ENCODE measurements around the gene CRIM1. TPM values are rescaled to one million over a fixed set of nuclear protein-coding genes. Genes with fewer than 3 reads are reported as not detected.

Gene CRIM1
- total RNA-seq, 2 donors from 2014 or later: 26.7 to 26.9 TPM

DNA sequence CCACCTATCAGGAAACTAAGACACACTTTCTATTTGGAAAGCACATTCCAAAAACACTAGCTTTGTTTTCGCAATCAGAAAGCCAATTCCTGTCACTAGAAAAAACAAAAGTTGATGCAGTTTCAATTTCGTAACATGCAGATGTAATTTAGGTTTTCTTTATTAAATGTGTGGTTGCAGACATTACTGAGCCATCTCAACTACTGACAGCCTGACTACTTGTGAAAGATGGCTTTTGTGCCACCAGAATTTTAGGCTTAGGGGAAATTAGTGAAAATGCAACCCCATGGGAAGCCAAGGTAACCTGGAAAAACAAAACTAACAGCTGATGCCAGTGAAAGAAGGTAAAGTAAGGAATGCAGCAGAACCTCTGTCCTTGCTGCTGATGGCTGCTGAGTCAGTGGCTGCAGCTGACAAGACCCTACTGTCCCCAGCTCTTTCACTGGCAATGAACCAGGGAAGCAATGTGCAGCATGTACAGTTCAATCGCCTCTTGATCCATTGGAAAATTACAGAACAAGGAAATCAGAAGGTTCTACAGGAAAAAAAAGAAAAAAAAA is 207.5 kb downstream of the CRIM1 start:
- no peak for DNase-seq
- Histone ChIP-seq H3K27me3 (ENCODE audit: control insufficient read depth, insufficient read depth, low read length, poor library complexity, severe bottlenecking) (no peaks in the 10 kb centered on the region), H3K36me3 (ENCODE audit: control insufficient read depth, insufficient read depth, low read length) (peaks cover 39% of the 10 kb centered on the region), H3K27ac (ENCODE audit: low read depth, low read length) (no peak overlapping the region), H3K9ac (ENCODE audit: extremely low read depth, low read length, poor library complexity, severe bottlenecking) (no peak overlapping the region), H3K9me3 (ENCODE audit: control insufficient read depth, low read length) (no peaks in the 10 kb centered on the region), H3K4me1 (ENCODE audit: control insufficient read depth, insufficient read depth, low read length) (no peaks in the 10 kb centered on the region), H3K4me3 (ENCODE audit: low read length) (no peak overlapping the region)
- Mint-ChIP-seq H3K36me3 (ENCODE audit: low read depth) (peaks cover 38% of the 10 kb centered on the region), H3K4me1 (peaks cover 35% of the 10 kb centered on the region), H3K9me3 (no peaks in the 10 kb centered on the region), H3K27ac (no peak overlapping the region), H3K27me3 (ENCODE audit: insufficient read depth) (no peaks in the 10 kb centered on the region), H3K4me3 (no peak overlapping the region)
- 87 to 93% methylated on average over 3 of the region's 3 CpGs for WGBS, 2 experiments (ENCODE audit: insufficient coverage in 1 of 2, insufficient read length in 1 of 2)
- TF ChIP-seq, protein P1, sequence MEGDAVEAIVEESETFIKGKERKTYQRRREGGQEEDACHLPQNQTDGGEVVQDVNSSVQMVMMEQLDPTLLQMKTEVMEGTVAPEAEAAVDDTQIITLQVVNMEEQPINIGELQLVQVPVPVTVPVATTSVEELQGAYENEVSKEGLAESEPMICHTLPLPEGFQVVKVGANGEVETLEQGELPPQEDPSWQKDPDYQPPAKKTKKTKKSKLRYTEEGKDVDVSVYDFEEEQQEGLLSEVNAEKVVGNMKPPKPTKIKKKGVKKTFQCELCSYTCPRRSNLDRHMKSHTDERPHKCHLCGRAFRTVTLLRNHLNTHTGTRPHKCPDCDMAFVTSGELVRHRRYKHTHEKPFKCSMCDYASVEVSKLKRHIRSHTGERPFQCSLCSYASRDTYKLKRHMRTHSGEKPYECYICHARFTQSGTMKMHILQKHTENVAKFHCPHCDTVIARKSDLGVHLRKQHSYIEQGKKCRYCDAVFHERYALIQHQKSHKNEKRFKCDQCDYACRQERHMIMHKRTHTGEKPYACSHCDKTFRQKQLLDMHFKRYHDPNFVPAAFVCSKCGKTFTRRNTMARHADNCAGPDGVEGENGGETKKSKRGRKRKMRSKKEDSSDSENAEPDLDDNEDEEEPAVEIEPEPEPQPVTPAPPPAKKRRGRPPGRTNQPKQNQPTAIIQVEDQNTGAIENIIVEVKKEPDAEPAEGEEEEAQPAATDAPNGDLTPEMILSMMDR (conservative IDR thresholded peaks at IDR 0.05): no peak

DNA sequence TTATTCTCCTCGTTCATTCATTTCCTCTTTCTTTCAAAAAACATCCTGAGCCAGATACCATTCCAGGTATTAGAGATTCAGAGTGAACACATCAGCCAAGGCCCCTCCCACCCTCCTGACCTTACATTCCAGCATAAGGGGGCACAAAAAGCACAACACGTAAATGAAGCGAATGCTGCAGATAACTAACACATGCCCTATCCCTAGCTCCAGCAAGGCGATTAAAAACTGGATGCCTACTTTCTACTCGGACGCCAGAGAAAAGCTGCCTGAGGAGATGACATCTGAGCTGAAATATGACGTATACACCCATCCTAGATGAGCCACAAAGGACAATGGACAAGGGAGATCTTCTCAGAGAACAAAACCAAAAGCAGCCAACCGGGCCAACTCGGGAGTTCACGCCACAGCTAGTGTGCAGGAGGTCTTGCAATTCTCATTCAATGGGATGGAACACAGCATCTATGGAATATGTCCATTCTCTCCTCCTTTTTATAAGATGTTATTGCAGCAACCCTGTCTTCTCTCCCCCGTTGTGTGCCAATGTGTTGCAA is 208.9 kb downstream of the CRIM1 start:
- TF ChIP-seq, protein P1 (conservative IDR thresholded peaks at IDR 0.05): no peak
- Mint-ChIP-seq H3K27me3 (ENCODE audit: insufficient read depth) (no peaks in the 10 kb centered on the region), H3K36me3 (ENCODE audit: low read depth) (peaks cover 38% of the 10 kb centered on the region), H3K27ac (no peak overlapping the region), H3K4me1 (peaks cover 34% of the 10 kb centered on the region), H3K4me3 (no peak overlapping the region), H3K9me3 (no peaks in the 10 kb centered on the region)
- DNase-seq: no peak
- Histone ChIP-seq H3K36me3 (ENCODE audit: control insufficient read depth, insufficient read depth, low read length) (peaks cover 36% of the 10 kb centered on the region), H3K27ac (ENCODE audit: low read depth, low read length) (no peak overlapping the region), H3K4me3 (ENCODE audit: low read length) (no peak overlapping the region), H3K27me3 (ENCODE audit: control insufficient read depth, insufficient read depth, low read length, poor library complexity, severe bottlenecking) (no peaks in the 10 kb centered on the region), H3K9ac (ENCODE audit: extremely low read depth, low read length, poor library complexity, severe bottlenecking) (no peak overlapping the region), H3K4me1 (ENCODE audit: control insufficient read depth, insufficient read depth, low read length) (no peaks in the 10 kb centered on the region), H3K9me3 (ENCODE audit: control insufficient read depth, low read length) (no peaks in the 10 kb centered on the region)
- 92 to 94% methylated on average over 11 of the region's 11 CpGs for WGBS, 2 experiments (ENCODE audit: insufficient coverage in 1 of 2, insufficient read length in 1 of 2)

DNA sequence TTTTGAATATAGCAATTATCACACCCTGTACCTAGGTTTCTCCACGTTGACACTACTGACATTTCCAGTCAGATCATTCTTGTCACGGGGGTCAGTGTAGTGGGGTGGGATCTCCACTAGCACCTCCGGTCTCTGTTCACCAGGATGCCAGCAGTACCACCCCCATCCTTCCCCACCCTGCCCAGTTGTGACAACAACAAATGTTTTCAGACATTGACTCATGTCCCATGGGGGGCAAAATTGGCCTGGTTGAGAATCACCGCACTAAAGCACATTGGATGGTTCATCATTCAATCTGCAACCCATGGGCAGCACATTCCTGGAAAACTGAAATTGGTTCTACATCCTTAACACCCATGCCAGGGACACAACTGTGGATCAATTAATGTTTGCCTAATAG is 210.1 kb downstream of the CRIM1 start:
- H3K27ac ChIP-seq (ENCODE audit: low read depth, low read length): no peak overlapping the region
- Mint-ChIP-seq H3K27ac (no peak overlapping the region), H3K4me1 (peaks cover 28% of the 10 kb centered on the region), H3K9me3 (no peaks in the 10 kb centered on the region), H3K4me3 (no peak overlapping the region), H3K36me3 (ENCODE audit: low read depth) (peaks cover 37% of the 10 kb centered on the region), H3K27me3 (ENCODE audit: insufficient read depth) (no peaks in the 10 kb centered on the region)
- H3K4me3 ChIP-seq (ENCODE audit: low read length): no peak overlapping the region
- DNase-seq: no peak
- H3K27me3 ChIP-seq (ENCODE audit: control insufficient read depth, insufficient read depth, low read length, poor library complexity, severe bottlenecking): no peaks in the 10 kb centered on the region
- H3K9ac ChIP-seq (ENCODE audit: extremely low read depth, low read length, poor library complexity, severe bottlenecking): no peak overlapping the region
- TF ChIP-seq, protein P1 (conservative IDR thresholded peaks at IDR 0.05): no peak
- no peaks in the 10 kb centered on the region for H3K4me1 ChIP-seq (ENCODE audit: control insufficient read depth, insufficient read depth, low read length)
- H3K36me3 ChIP-seq (ENCODE audit: control insufficient read depth, insufficient read depth, low read length): peaks cover 37% of the 10 kb centered on the region
- H3K9me3 ChIP-seq (ENCODE audit: control insufficient read depth, low read length): no peaks in the 10 kb centered on the region
- WGBS, 2 experiments (ENCODE audit: insufficient coverage in 1 of 2, insufficient read length in 1 of 2): 95 to 100% methylated on average over 2 to 4 of the region's 4 CpGs

Measured in endodermal cell (in vitro differentiated cells).